GM21717 (cell line): Measurements from ENCODE around the gene UBE2Z.
"Not testable (repeated sequence)": the region's sequence is repeated elsewhere in the genome, so short reads cannot be mapped to it uniquely, and the experiment has no call there.

Experiments used
- ATAC-seq: cut with Tn5 transposase; IDR thresholded peaks from one replicate; pipeline ENCODE4 v1.9.1; 2021; ENCODE audit warnings: mild to moderate bottlenecking, moderate library complexity; ENCODE audit not compliant: unreplicated experiment

Gene UBE2Z

GRCh38 chr17:48903401-48903800 is 4.8 kb upstream of the UBE2Z start:
- ATAC-seq: no peak

GRCh38 chr17:48904428-48904827 is 3.8 kb upstream of the UBE2Z start:
- ATAC-seq: no peak

GRCh38 chr17:48905987-48906515 is 2.2 kb upstream of the UBE2Z start:
- no peak for ATAC-seq

GRCh38 chr17:48907713-48908046 is 527 bp upstream of the UBE2Z start:
- no peak for ATAC-seq

GRCh38 chr17:48908853-48909394 is 717 bp downstream of the UBE2Z start:
- peak; percentile 41 for ATAC-seq

- no peak for ATAC-seq
Observed at GRCh38 chr17:48909783-48910182, 1.6 kb downstream of the UBE2Z start.

- no peak for ATAC-seq
Observed at GRCh38 chr17:48910370-48910769, 2.2 kb downstream of the UBE2Z start.

GRCh38 chr17:48912476-48912875 is 4.3 kb downstream of the UBE2Z start:
- no peak for ATAC-seq

- ATAC-seq: peak; percentile 58
Observed at GRCh38 chr17:48915459-48916282, 7.5 kb downstream of the UBE2Z start.

GRCh38 chr17:48925251-48925990 is 17.2 kb downstream of the UBE2Z start:
- ATAC-seq: no peak

- ATAC-seq: no peak
Observed at GRCh38 chr17:48925991-48926342, 17.8 kb downstream of the UBE2Z start.

GRCh38 chr17:48927978-48928745 is 20.0 kb downstream of the UBE2Z start:
- no peak for ATAC-seq

GRCh38 chr17:48928876-48929811 is 20.9 kb downstream of the UBE2Z start:
- ATAC-seq: no peak

GRCh38 chr17:48929812-48930165 is 21.6 kb downstream of the UBE2Z start:
- no peak for ATAC-seq

GRCh38 chr17:48930435-48930873 is 22.2 kb downstream of the UBE2Z start:
- ATAC-seq: no peak

- no peak for ATAC-seq
Observed at GRCh38 chr17:48933035-48933434, 24.8 kb downstream of the UBE2Z start.

- peak; percentile 78 for ATAC-seq
Observed at GRCh38 chr17:48944515-48945260, 36.5 kb downstream of the UBE2Z start, which contains the start of gene SNF8. Gene SNF8, minus strand, starts transcription at chr17:48944842. Its CDS starts 108 bp downstream, at chr17:48944734.

GRCh38 chr17:48945261-48945651 is 37.0 kb downstream of the UBE2Z start:
- ATAC-seq: not testable (repeated sequence)

GRCh38 chr17:48951572-48951971 is 43.4 kb downstream of the UBE2Z start:
- no peak for ATAC-seq
